ENCODE measurements around the gene RETN. TPM values are rescaled to one million over a fixed set of nuclear protein-coding genes. Genes with fewer than 3 reads are reported as not detected.
A peak's percentile ranks its signal among the peaks of the same experiment; 100 is the strongest.

RETN gene
- total RNA-seq, 2 experiments from 2014 or later, result not detected

- CTCF ChIA-PET (ENCODE audit: unreplicated experiment), result no interaction called here
- no peak overlapping the region for H3K4me3 ChIP-seq (ENCODE audit: low read depth, low read length, poor library complexity, severe bottlenecking)
- H3K4me2 ChIP-seq (ENCODE audit: low read length), result no peak overlapping the region
- H3K9me2 ChIP-seq (ENCODE audit: insufficient read depth, low read length), result no peaks in the 10 kb centered on the region
- POLR2A ChIA-PET, result no interaction called here
- no peak overlapping the region for H2AFZ ChIP-seq (ENCODE audit: low read length)
- BruUV-seq (replicated peaks), result no TSS peak
- no peak for DNase-seq (ENCODE audit: low spot score)
- H3K36me3 ChIP-seq (ENCODE audit: insufficient read depth, low read length), result no peaks in the 10 kb centered on the region
- no peak overlapping the region for H3K27ac ChIP-seq (ENCODE audit: low read depth, low read length, poor library complexity, severe bottlenecking)
- no peaks in the 10 kb centered on the region for H3K79me2 ChIP-seq (ENCODE audit: insufficient read depth, low read depth, low read length)
- intact Hi-C loops (cut with micrococcal nuclease; ENCODE audit: unreplicated experiment), result no loop called here
- H4K20me1 ChIP-seq (ENCODE audit: insufficient read depth, low read length), result no peaks in the 10 kb centered on the region
- H3K4me1 ChIP-seq (ENCODE audit: insufficient read depth, low read length, poor library complexity, severe bottlenecking), result peaks cover 20% of the 10 kb centered on the region
- TF ChIP-seq, protein P1, sequence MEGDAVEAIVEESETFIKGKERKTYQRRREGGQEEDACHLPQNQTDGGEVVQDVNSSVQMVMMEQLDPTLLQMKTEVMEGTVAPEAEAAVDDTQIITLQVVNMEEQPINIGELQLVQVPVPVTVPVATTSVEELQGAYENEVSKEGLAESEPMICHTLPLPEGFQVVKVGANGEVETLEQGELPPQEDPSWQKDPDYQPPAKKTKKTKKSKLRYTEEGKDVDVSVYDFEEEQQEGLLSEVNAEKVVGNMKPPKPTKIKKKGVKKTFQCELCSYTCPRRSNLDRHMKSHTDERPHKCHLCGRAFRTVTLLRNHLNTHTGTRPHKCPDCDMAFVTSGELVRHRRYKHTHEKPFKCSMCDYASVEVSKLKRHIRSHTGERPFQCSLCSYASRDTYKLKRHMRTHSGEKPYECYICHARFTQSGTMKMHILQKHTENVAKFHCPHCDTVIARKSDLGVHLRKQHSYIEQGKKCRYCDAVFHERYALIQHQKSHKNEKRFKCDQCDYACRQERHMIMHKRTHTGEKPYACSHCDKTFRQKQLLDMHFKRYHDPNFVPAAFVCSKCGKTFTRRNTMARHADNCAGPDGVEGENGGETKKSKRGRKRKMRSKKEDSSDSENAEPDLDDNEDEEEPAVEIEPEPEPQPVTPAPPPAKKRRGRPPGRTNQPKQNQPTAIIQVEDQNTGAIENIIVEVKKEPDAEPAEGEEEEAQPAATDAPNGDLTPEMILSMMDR (conservative IDR thresholded peaks at IDR 0.05; ENCODE audit: low read length), result no peak
- TF ChIP-seq EZH2phosphoT487 (IDR thresholded peaks at IDR 0.05; ENCODE audit: borderline replicate concordance, low read depth, low read length), result no peak
- no peaks in the 10 kb centered on the region for H3K9me3 ChIP-seq (ENCODE audit: low read length)
These were observed 22.6 kb downstream of the RETN start for GRCh38 chr19:7691497-7691896.

- Histone ChIP-seq H3K27ac (ENCODE audit: low read depth, low read length, poor library complexity, severe bottlenecking) (no peak overlapping the region), H3K79me2 (ENCODE audit: insufficient read depth, low read depth, low read length) (no peaks in the 10 kb centered on the region), H3K9me2 (ENCODE audit: insufficient read depth, low read length) (no peaks in the 10 kb centered on the region), H3K36me3 (ENCODE audit: insufficient read depth, low read length) (no peaks in the 10 kb centered on the region), H2AFZ (ENCODE audit: low read length) (no peak overlapping the region), H3K4me2 (ENCODE audit: low read length) (no peak overlapping the region), H3K4me3 (ENCODE audit: low read depth, low read length, poor library complexity, severe bottlenecking) (no peak overlapping the region), H3K9me3 (ENCODE audit: low read length) (no peaks in the 10 kb centered on the region), H4K20me1 (ENCODE audit: insufficient read depth, low read length) (no peaks in the 10 kb centered on the region), H3K4me1 (ENCODE audit: insufficient read depth, low read length, poor library complexity, severe bottlenecking) (peaks cover 20% of the 10 kb centered on the region)
- intact Hi-C loops (cut with micrococcal nuclease; ENCODE audit: unreplicated experiment), result no loop called here
- DNase-seq (ENCODE audit: low spot score), result no peak
- ChIA-PET CTCF (ENCODE audit: unreplicated experiment) (no interaction called here), POLR2A (no interaction called here)
- BruUV-seq (replicated peaks), result no TSS peak
- no peak for TF ChIP-seq EZH2phosphoT487 (IDR thresholded peaks at IDR 0.05; ENCODE audit: borderline replicate concordance, low read depth, low read length)
- TF ChIP-seq, protein P1 (conservative IDR thresholded peaks at IDR 0.05; ENCODE audit: low read length), result no peak
These were observed 23.7 kb downstream of the RETN start for GRCh38 chr19:7692417-7693088.

DNA sequence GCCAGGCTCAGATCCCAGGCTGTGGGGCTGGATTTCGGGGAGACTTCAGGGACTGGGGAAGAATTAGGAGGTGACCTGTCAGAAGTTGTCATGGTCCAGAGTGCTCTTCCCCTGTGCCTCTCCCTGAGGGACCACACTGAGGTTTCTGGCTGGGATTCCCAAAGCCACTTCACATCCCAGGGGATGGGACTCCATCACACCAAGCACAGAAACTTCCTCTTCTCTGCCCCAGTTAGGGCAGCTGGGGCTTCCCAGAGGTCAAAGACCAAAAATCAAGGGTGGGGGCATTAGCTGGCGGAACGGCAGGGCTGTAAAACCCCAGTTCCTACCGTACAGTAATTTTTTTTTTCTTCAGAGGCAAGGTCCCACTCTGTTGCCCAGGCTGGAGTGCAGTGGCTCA is 25.6 kb downstream of the RETN start:
- no peak for DNase-seq (ENCODE audit: low spot score)
- Histone ChIP-seq H3K79me2 (ENCODE audit: insufficient read depth, low read depth, low read length) (no peaks in the 10 kb centered on the region), H3K4me2 (ENCODE audit: low read length) (peak overlapping the region; percentile 42; the same call in 1 of the 2 replicates), H4K20me1 (ENCODE audit: insufficient read depth, low read length) (no peaks in the 10 kb centered on the region), H3K4me3 (ENCODE audit: low read depth, low read length, poor library complexity, severe bottlenecking) (no peak overlapping the region), H3K27ac (ENCODE audit: low read depth, low read length, poor library complexity, severe bottlenecking) (no peak overlapping the region), H3K4me1 (ENCODE audit: insufficient read depth, low read length, poor library complexity, severe bottlenecking) (peaks cover 26% of the 10 kb centered on the region), H3K36me3 (ENCODE audit: insufficient read depth, low read length) (no peaks in the 10 kb centered on the region), H3K9me3 (ENCODE audit: low read length) (no peaks in the 10 kb centered on the region), H2AFZ (ENCODE audit: low read length) (peak overlapping the region; percentile 64), H3K9me2 (ENCODE audit: insufficient read depth, low read length) (no peaks in the 10 kb centered on the region)
- POLR2A ChIA-PET, result interaction anchor here (0.7 kb wide), 1 partner anchor 7 kb away, joined by 6 read pairs; the partner anchor contains the start of gene FCER2
- CTCF ChIA-PET (ENCODE audit: unreplicated experiment), result no interaction called here
- TF ChIP-seq EZH2phosphoT487 (IDR thresholded peaks at IDR 0.05; ENCODE audit: borderline replicate concordance, low read depth, low read length), result no peak
- TF ChIP-seq, protein P1 (conservative IDR thresholded peaks at IDR 0.05; ENCODE audit: low read length), result no peak
- intact Hi-C loops (cut with micrococcal nuclease; ENCODE audit: unreplicated experiment), result no loop called here
- BruUV-seq (replicated peaks), result no TSS peak

Data from OCI-LY7 (cell line).